Loucy (cell line): ENCODE results near the gene PTPRH.

Source experiments
- H2AFZ ChIP-seq: fragments of 200-600 bp; sonication (generic); 2 replicates; pipeline ENCODE4 v1.6.0; 2016; ENCODE audit warnings: antibody characterized with exemption, mild to moderate bottlenecking, low read length, moderate library complexity
- H3F3A ChIP-seq: fragments of 200-600 bp; 2 replicates; pipeline ENCODE4 v1.6.0; 2016; ENCODE audit warnings: antibody characterized with exemption, low read depth, mild to moderate bottlenecking
- H3K27me3 ChIP-seq: fragments of 200-600 bp; sonication (generic); 2 replicates; pipeline ENCODE4 v1.6.1; 2014; ENCODE audit warnings: low read length, mild to moderate bottlenecking; ENCODE audit not compliant: insufficient read depth, poor library complexity, severe bottlenecking
- H3K36me3 ChIP-seq: fragments of 200-600 bp; sonication (generic); 2 replicates; pipeline ENCODE4 v1.6.1; 2016; ENCODE audit warnings: low read length; ENCODE audit not compliant: insufficient read depth
- H3K4me1 ChIP-seq: fragments of 200-600 bp; sonication (generic); 2 replicates; pipeline ENCODE4 v1.5.1; 2014; ENCODE audit warnings: low read length, mild to moderate bottlenecking; ENCODE audit not compliant: insufficient read depth, poor library complexity, severe bottlenecking
- H3K4me2 ChIP-seq: fragments of 200-600 bp; sonication (generic); 2 replicates; pipeline ENCODE4 v1.6.0; 2014; ENCODE audit warnings: antibody characterized with exemption, low read length, low read depth, mild to moderate bottlenecking; ENCODE audit not compliant: poor library complexity, severe bottlenecking
- H3K4me3 ChIP-seq: fragments of 200-600 bp; sonication (generic); 2 replicates; pipeline ENCODE4 v1.5.1; 2014; ENCODE audit warnings: low read length, mild to moderate bottlenecking, mixed read lengths; ENCODE audit not compliant: poor library complexity, severe bottlenecking
- H3K79me2 ChIP-seq: fragments of 200-600 bp; sonication (generic); 2 replicates; pipeline ENCODE4 v1.6.1; 2014; ENCODE audit warnings: low read length; ENCODE audit not compliant: insufficient read depth
- H3K9ac ChIP-seq: fragments of 200-600 bp; sonication (generic); 2 replicates; pipeline ENCODE4 v1.6.0; 2014; ENCODE audit warnings: mild to moderate bottlenecking, low read depth, low read length, moderate library complexity; ENCODE audit not compliant: poor library complexity, severe bottlenecking
- H3K9me2 ChIP-seq: fragments of 200-600 bp; sonication (generic); replicated peaks from 2 replicates; pipeline ENCODE4 v1.6.1; 2016; ENCODE audit warnings: low read depth, low read length, mixed read lengths
- H3K9me3 ChIP-seq: fragments of 200-600 bp; sonication (generic); 2 replicates; pipeline ENCODE4 v1.6.1; 2014; ENCODE audit warnings: mild to moderate bottlenecking, antibody characterized with exemption, low read length, low read depth; ENCODE audit not compliant: insufficient read depth
- H4K20me1 ChIP-seq: fragments of 200-600 bp; sonication (generic); 2 replicates; pipeline ENCODE4 v1.6.0; 2014; ENCODE audit warnings: antibody characterized with exemption, low read length, mild to moderate bottlenecking; ENCODE audit not compliant: insufficient read depth, poor library complexity, severe bottlenecking
- CTCF ChIP-seq: fragments of 200-600 bp; sonication (generic); conservative IDR thresholded peaks from 2 replicates; pipeline ENCODE4 v1.5.1; 2014; ENCODE audit warnings: mild to moderate bottlenecking, antibody characterized with exemption, low read length
- EZH2phosphoT487 ChIP-seq: fragments of 200-600 bp; IDR thresholded peaks from 2 replicates; pipeline ENCODE4 v1.6.1; 2018; ENCODE audit warnings: antibody characterized with exemption, mild to moderate bottlenecking, moderate library complexity, borderline replicate concordance

Gene PTPRH

GRCh38 chr19:55248166-55248675, 38.9 kb upstream of the PTPRH start:
- TF ChIP-seq CTCF (no peak), EZH2phosphoT487 (no peak)
- no peaks in the 10 kb centered on the region for H3K27me3 ChIP-seq
- no peaks in the 10 kb centered on the region for H3K9me3 ChIP-seq
- peak overlapping the region; percentile 41 for H3K4me2 ChIP-seq
- H3K36me3 ChIP-seq = peaks cover 73% of the 10 kb centered on the region; the same call in 1 of the 2 replicates
- H2AFZ ChIP-seq = no peak overlapping the region
- H3K9me2 ChIP-seq = no peaks in the 10 kb centered on the region
- H3F3A ChIP-seq = peaks cover 8% of the 10 kb centered on the region
- peaks cover 100% of the 10 kb centered on the region for H3K79me2 ChIP-seq
- H3K4me3 ChIP-seq = no peak overlapping the region
- H3K9ac ChIP-seq = peak overlapping the region; percentile 20
- H3K4me1 ChIP-seq = peaks cover 51% of the 10 kb centered on the region
- peaks cover 80% of the 10 kb centered on the region for H4K20me1 ChIP-seq

GRCh38 chr19:55247621-55248099, 38.4 kb upstream of the PTPRH start:
- Histone ChIP-seq H3K79me2 (peaks cover 97% of the 10 kb centered on the region), H2AFZ (no peak overlapping the region), H3K27me3 (no peaks in the 10 kb centered on the region), H3K9me3 (no peaks in the 10 kb centered on the region), H3K36me3 (peaks cover 73% of the 10 kb centered on the region; the same call in 1 of the 2 replicates), H3K4me1 (peaks cover 46% of the 10 kb centered on the region), H3K4me2 (peak overlapping the region; percentile 41), H3F3A (peaks cover 4% of the 10 kb centered on the region; the same call in 1 of the 2 replicates), H3K9me2 (no peaks in the 10 kb centered on the region), H3K9ac (no peak overlapping the region), H3K4me3 (no peak overlapping the region), H4K20me1 (peaks cover 82% of the 10 kb centered on the region)
- TF ChIP-seq CTCF = no peak
- TF ChIP-seq EZH2phosphoT487 = no peak

GRCh38 chr19:55246462-55247451, 37.5 kb upstream of the PTPRH start:
- Histone ChIP-seq H3K27me3 (no peaks in the 10 kb centered on the region), H4K20me1 (peaks cover 90% of the 10 kb centered on the region), H3K9me3 (no peaks in the 10 kb centered on the region), H3K9me2 (no peaks in the 10 kb centered on the region), H3K9ac (no peak overlapping the region), H3K4me3 (no peak overlapping the region), H2AFZ (no peak overlapping the region), H3K4me2 (no peak overlapping the region), H3K79me2 (peaks cover 97% of the 10 kb centered on the region), H3K4me1 (peaks cover 38% of the 10 kb centered on the region), H3F3A (no peaks in the 10 kb centered on the region), H3K36me3 (peaks cover 82% of the 10 kb centered on the region; the same call in 1 of the 2 replicates)
- no peak for TF ChIP-seq CTCF
- TF ChIP-seq EZH2phosphoT487 = no peak
